Trophoblast cell (in vitro differentiated cells and primary cell): ENCODE data around the gene NGFR.

ENCODE experiments used
- DNase-seq, 2 donors: peaks; one replicate each; pipeline ENCODE4 v3.0.0-alpha.2; 2016
- H2AFZ ChIP-seq: 2 replicates; pipeline ENCODE4 v1.6.1; 2013; ENCODE audit warnings: low read length, moderate library complexity, mild to moderate bottlenecking; ENCODE audit not compliant: insufficient read depth, poor library complexity
- H2AK5ac ChIP-seq: 2 replicates; pipeline ENCODE4 v1.6.1; 2013; ENCODE audit warnings: mild to moderate bottlenecking, low read length
- H2BK120ac ChIP-seq: 2 replicates; pipeline ENCODE4 v1.6.1; 2013; ENCODE audit warnings: low read length, mild to moderate bottlenecking, moderate library complexity; ENCODE audit not compliant: insufficient read depth, poor library complexity
- H2BK12ac ChIP-seq: 2 replicates; pipeline ENCODE4 v1.6.1; 2013; ENCODE audit warnings: mild to moderate bottlenecking, low read length, moderate library complexity
- H2BK5ac ChIP-seq: 2 replicates; pipeline ENCODE4 v1.6.1; 2013; ENCODE audit warnings: low read length, low read depth, moderate library complexity, mild to moderate bottlenecking; ENCODE audit not compliant: poor library complexity
- H3K14ac ChIP-seq: 2 replicates; pipeline ENCODE4 v1.6.1; 2013; ENCODE audit warnings: mild to moderate bottlenecking, low read length
- H3K18ac ChIP-seq: 2 replicates; pipeline ENCODE4 v1.6.1; 2013; ENCODE audit warnings: mild to moderate bottlenecking, low read length
- H3K23ac ChIP-seq: 2 replicates; pipeline ENCODE4 v1.6.1; 2013; ENCODE audit warnings: low read length
- H3K27ac ChIP-seq: 2 replicates; pipeline ENCODE4 v1.5.1; 2013; ENCODE audit warnings: low read depth, mild to moderate bottlenecking, inconsistent platforms, low read length, moderate library complexity
- H3K27me3 ChIP-seq: 2 replicates; pipeline ENCODE4 v1.6.1; 2013; ENCODE audit warnings: inconsistent platforms, mild to moderate bottlenecking, low read length, moderate library complexity; ENCODE audit not compliant: insufficient read depth
- H3K36me3 ChIP-seq, 2 experiments: 1 replicate in 1 of 2; 2 replicates in 1 of 2; pipeline ENCODE4 v1.6.1; 2013; ENCODE audit warnings: low read length in 2 of 2, mild to moderate bottlenecking in 2 of 2, moderate library complexity in 1 of 2; ENCODE audit not compliant: insufficient read depth in 2 of 2, control insufficient read depth in 1 of 2
- H3K4ac ChIP-seq: 2 replicates; pipeline ENCODE4 v1.6.1; 2013; ENCODE audit warnings: low read depth, mild to moderate bottlenecking, low read length, moderate library complexity
- H3K4me1 ChIP-seq, 2 experiments: 1 replicate in 1 of 2; 2 replicates in 1 of 2; pipeline ENCODE4 v1.6.1; 2013; ENCODE audit warnings: low read length in 2 of 2, mild to moderate bottlenecking in 2 of 2, moderate library complexity in 1 of 2; ENCODE audit not compliant: insufficient read depth in 2 of 2, control insufficient read depth in 1 of 2
- H3K4me2 ChIP-seq: 2 replicates; pipeline ENCODE4 v1.6.1; 2013; ENCODE audit warnings: inconsistent platforms, mild to moderate bottlenecking, low read length, moderate library complexity
- H3K4me3 ChIP-seq: 2 replicates; pipeline ENCODE4 v1.5.1; 2013; ENCODE audit warnings: mild to moderate bottlenecking, low read depth, low read length, inconsistent platforms
- H3K79me1 ChIP-seq: one replicate; pipeline ENCODE4 v1.6.1; 2013; ENCODE audit warnings: low read length
- H3K79me2 ChIP-seq: 2 replicates; pipeline ENCODE4 v1.6.1; 2013; ENCODE audit warnings: low read length, mild to moderate bottlenecking; ENCODE audit not compliant: control insufficient read depth, insufficient read depth, poor library complexity
- H3K9ac ChIP-seq: 2 replicates; pipeline ENCODE4 v1.6.1; 2013; ENCODE audit warnings: mild to moderate bottlenecking, low read length
- H3K9me3 ChIP-seq: 2 replicates; pipeline ENCODE4 v1.6.1; 2013; ENCODE audit warnings: low read depth, mild to moderate bottlenecking, control low read depth, inconsistent platforms, low read length; ENCODE audit not compliant: insufficient read depth
- H4K12ac ChIP-seq: 2 replicates; pipeline ENCODE4 v1.6.1; 2013; ENCODE audit warnings: low read depth, mild to moderate bottlenecking, low read length, moderate library complexity
- H4K8ac ChIP-seq: 2 replicates; pipeline ENCODE4 v1.6.1; 2013; ENCODE audit warnings: low read depth, mild to moderate bottlenecking, low read length, moderate library complexity
- H4K91ac ChIP-seq: one replicate; pipeline ENCODE4 v1.6.1; 2013; ENCODE audit warnings: low read depth, mild to moderate bottlenecking, low read length, moderate library complexity
- WGBS: extraction: QIAGEN DNeasy Blood & Tissue Kit; methylation state at CpG from one replicate; pipeline ENCODE4 v1.1.7; 2013; ENCODE audit warnings: missing lambda C conversion rate; ENCODE audit not compliant: insufficient read length, insufficient coverage; ENCODE audit errors: extremely low coverage; 5-methylcytosine and 5-hydroxymethylcytosine counted together

The NGFR gene

DNA sequence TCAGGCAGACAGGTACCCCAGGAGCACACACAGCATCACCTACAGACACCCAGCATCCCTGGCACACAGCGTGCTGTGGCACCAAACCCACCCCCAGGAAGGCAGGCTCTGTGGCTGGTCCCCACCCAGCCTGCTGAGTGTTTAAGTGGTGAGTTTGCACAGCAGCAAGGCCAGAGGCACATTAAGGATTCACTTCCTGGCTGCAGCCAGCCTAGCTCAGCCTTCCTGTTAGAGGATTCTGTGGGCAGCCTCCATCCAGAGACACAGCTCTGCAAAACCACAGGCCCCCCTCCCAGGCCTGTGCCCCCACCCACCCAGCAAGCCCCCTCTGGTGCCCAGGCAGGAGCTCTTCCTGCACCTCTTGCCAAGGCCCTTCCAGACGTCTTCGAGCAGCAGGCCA is 44.4 kb upstream of the NGFR start:
- no peak overlapping the region for H2AK5ac ChIP-seq
- no peak overlapping the region for H4K8ac ChIP-seq
- no peak overlapping the region for H2BK5ac ChIP-seq
- no peak overlapping the region for H3K4me2 ChIP-seq
- no peak overlapping the region for H2BK120ac ChIP-seq
- no peaks in the 10 kb centered on the region for H3K79me2 ChIP-seq
- H3K23ac ChIP-seq: no peak overlapping the region
- H3K4me3 ChIP-seq: no peak overlapping the region
- H4K12ac ChIP-seq: no peak overlapping the region
- no peak overlapping the region for H3K18ac ChIP-seq
- no peak overlapping the region for H4K91ac ChIP-seq
- H3K9ac ChIP-seq: no peak overlapping the region
- DNase-seq: no peak
- H3K14ac ChIP-seq: no peak overlapping the region
- no peaks in the 10 kb centered on the region for H3K36me3 ChIP-seq
- WGBS: no CpG with 5 or more reads among the region's 3 CpGs
- H3K9me3 ChIP-seq: peaks cover 3% of the 10 kb centered on the region
- H2BK12ac ChIP-seq: no peak overlapping the region
- H2AFZ ChIP-seq: no peak overlapping the region
- no peak overlapping the region for H3K27ac ChIP-seq
- H3K79me1 ChIP-seq: no peaks in the 10 kb centered on the region
- no peak overlapping the region for H3K4ac ChIP-seq
- H3K27me3 ChIP-seq: no peaks in the 10 kb centered on the region
- peaks cover 3 to 4% of the 10 kb centered on the region in 2 experiments for H3K4me1 ChIP-seq

- Histone ChIP-seq H3K23ac (no peak overlapping the region), H3K14ac (no peak overlapping the region), H2BK5ac (no peak overlapping the region), H2BK120ac (no peak overlapping the region), H4K8ac (no peak overlapping the region), H2AFZ (no peak overlapping the region), H3K4me2 (no peak overlapping the region), H3K79me2 (no peaks in the 10 kb centered on the region), H2AK5ac (no peak overlapping the region), H4K91ac (no peak overlapping the region), H2BK12ac (no peak overlapping the region), H3K27me3 (no peaks in the 10 kb centered on the region), H3K4me1 (peaks cover 3 to 4% of the 10 kb centered on the region in 2 experiments), H3K4me3 (no peak overlapping the region), H3K9me3 (peaks cover 2% of the 10 kb centered on the region), H3K27ac (no peak overlapping the region), H3K18ac (no peak overlapping the region), H3K9ac (no peak overlapping the region), H3K36me3 (no peaks in the 10 kb centered on the region), H4K12ac (no peak overlapping the region), H3K4ac (no peak overlapping the region), H3K79me1 (no peaks in the 10 kb centered on the region)
- no CpG with 5 or more reads among the region's 5 CpGs for WGBS
- no peak for DNase-seq
These were observed 42.9 kb upstream of the NGFR start for GRCh38 chr17:49452201-49452600.

DNA sequence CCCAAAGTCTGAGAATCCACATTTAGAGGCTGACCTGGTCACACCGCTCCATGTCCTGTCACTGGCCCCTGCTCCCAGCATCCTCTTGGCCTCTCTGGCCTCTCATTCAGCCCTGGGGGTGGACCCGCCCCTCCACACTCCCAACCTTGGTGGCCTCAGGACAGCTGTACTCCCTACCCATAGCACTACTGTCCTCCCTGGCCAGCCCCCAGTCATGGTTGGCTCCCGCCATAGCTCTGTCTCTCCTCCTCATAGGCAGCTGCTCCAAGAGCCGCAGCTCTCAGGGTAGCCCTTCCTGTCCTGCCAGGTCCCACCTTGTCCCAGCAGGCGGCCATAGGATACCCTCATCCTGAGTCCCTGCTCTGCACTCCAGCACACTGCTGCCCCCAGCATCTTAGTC is 42.4 kb upstream of the NGFR start:
- H3K27me3 ChIP-seq: no peaks in the 10 kb centered on the region
- H2AFZ ChIP-seq: no peak overlapping the region
- H3K79me2 ChIP-seq: no peaks in the 10 kb centered on the region
- H3K9ac ChIP-seq: no peak overlapping the region
- no CpG with 5 or more reads among the region's 5 CpGs for WGBS
- no peak for DNase-seq
- H4K12ac ChIP-seq: no peak overlapping the region
- no peak overlapping the region for H4K8ac ChIP-seq
- H3K27ac ChIP-seq: no peak overlapping the region
- no peak overlapping the region for H3K4me3 ChIP-seq
- H3K23ac ChIP-seq: no peak overlapping the region
- no peak overlapping the region for H3K14ac ChIP-seq
- H3K4ac ChIP-seq: no peak overlapping the region
- no peak overlapping the region for H3K18ac ChIP-seq
- H2AK5ac ChIP-seq: no peak overlapping the region
- H3K36me3 ChIP-seq: no peaks in the 10 kb centered on the region
- no peak overlapping the region for H2BK5ac ChIP-seq
- H3K4me2 ChIP-seq: no peak overlapping the region
- no peak overlapping the region for H2BK120ac ChIP-seq
- no peak overlapping the region for H2BK12ac ChIP-seq
- H4K91ac ChIP-seq: no peak overlapping the region
- H3K9me3 ChIP-seq: peaks cover 2% of the 10 kb centered on the region
- no peaks in the 10 kb centered on the region for H3K79me1 ChIP-seq
- H3K4me1 ChIP-seq: peaks cover 3 to 4% of the 10 kb centered on the region in 2 experiments

DNA sequence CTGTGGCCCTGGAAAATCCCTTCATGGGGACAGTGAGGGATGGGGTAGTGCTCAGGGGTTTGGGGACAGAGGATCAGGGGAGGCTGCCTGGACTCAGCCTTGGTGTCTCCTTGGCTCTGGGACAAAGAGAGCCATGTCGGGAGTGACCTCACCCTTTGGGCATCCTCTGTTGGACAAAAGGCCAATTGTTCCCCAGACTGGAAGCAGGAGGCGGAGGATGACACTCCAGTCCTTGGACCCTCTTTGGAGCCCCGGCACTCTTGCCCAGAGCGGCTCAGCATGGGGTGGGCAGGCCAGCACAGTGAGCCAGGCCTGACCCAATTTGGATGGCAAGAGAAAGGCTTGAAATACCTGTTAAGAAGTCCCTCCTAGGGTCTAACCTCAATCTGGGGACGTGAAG is 41.0 kb upstream of the NGFR start:
- H2AFZ ChIP-seq: no peak overlapping the region
- H3K79me1 ChIP-seq: no peaks in the 10 kb centered on the region
- no peak overlapping the region for H2BK5ac ChIP-seq
- H3K9ac ChIP-seq: no peak overlapping the region
- H3K27me3 ChIP-seq: no peaks in the 10 kb centered on the region
- no peak overlapping the region for H3K18ac ChIP-seq
- H3K4me3 ChIP-seq: no peak overlapping the region
- no peak overlapping the region for H2BK12ac ChIP-seq
- no peaks in the 10 kb centered on the region for H3K36me3 ChIP-seq
- H4K12ac ChIP-seq: no peak overlapping the region
- H3K4me1 ChIP-seq: peaks cover 3 to 4% of the 10 kb centered on the region in 2 experiments
- H3K4ac ChIP-seq: no peak overlapping the region
- no peak overlapping the region for H2AK5ac ChIP-seq
- no peak overlapping the region for H3K27ac ChIP-seq
- peaks cover 2% of the 10 kb centered on the region for H3K9me3 ChIP-seq
- no CpG with 5 or more reads among the region's 5 CpGs for WGBS
- no peak overlapping the region for H4K91ac ChIP-seq
- no peak overlapping the region for H3K4me2 ChIP-seq
- H3K23ac ChIP-seq: no peak overlapping the region
- H4K8ac ChIP-seq: no peak overlapping the region
- no peaks in the 10 kb centered on the region for H3K79me2 ChIP-seq
- no peak for DNase-seq
- no peak overlapping the region for H3K14ac ChIP-seq
- no peak overlapping the region for H2BK120ac ChIP-seq
